HG02970 (cell line): Measurements from ENCODE around the gene SRSF2.
"Not testable (repeated sequence)": the region's sequence is repeated elsewhere in the genome, so short reads cannot be mapped to it uniquely, and the experiment has no call there.

ENCODE experiments used
- ATAC-seq: cut with Tn5 transposase; IDR thresholded peaks from one replicate; pipeline ENCODE4 v1.9.1; 2021; ENCODE audit warnings: mild to moderate bottlenecking, moderate library complexity, moderate number of reproducible peaks; ENCODE audit not compliant: unreplicated experiment, low FRiP score

The SRSF2 gene

DNA sequence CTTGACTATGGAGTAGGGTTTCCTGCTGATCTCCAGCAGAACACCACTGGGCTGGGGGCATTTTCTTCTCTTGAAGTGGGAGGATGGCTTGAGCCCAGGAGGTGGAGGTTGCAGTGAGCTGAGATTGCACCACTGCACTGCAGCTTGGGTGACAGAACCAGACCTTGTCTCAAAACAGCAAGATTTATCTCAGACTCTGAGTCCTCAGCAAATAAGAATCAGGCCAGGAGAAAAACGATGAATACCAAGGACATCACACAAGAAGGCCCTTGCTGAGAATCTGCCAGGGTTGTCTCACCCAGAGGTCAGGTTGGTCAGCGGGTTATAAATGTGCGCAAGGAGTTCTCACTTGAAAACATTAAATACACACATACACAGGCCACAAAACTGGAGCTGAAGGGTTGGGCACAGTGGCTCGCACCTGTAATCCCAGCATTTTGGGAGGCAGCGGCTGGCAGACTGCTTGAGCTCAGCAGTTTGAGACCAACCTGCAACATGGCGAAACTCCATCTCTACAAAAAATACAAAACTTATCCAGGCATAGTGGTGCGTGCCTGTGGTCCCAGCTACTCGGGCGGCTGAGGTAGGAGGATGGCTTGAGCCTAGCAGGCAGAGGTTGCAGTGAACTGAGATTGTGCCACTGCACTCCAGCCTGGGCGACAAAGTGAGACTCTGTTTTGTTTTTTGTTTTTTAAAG, 34.0 kb downstream of the SRSF2 start:
- ATAC-seq = no peak

DNA sequence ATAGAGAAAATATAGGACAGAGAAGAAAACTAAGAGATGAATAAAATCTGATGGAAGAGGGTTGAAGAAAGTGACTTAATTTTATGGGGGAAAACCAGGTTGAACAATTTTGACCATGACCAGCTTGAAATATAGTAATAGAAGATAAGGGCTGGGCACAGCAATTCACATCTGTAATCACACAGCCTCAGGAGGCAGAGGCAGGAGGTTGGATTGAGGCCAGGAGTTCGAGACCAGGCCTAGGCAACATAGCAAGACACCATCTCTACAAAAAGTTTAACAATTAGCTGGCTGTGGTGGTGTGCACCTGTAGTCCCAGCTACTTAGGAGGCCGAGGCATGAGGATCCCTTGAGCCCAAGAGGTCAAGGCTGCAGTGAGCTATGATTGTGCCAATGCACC, 35.1 kb downstream of the SRSF2 start:
- no peak for ATAC-seq

DNA sequence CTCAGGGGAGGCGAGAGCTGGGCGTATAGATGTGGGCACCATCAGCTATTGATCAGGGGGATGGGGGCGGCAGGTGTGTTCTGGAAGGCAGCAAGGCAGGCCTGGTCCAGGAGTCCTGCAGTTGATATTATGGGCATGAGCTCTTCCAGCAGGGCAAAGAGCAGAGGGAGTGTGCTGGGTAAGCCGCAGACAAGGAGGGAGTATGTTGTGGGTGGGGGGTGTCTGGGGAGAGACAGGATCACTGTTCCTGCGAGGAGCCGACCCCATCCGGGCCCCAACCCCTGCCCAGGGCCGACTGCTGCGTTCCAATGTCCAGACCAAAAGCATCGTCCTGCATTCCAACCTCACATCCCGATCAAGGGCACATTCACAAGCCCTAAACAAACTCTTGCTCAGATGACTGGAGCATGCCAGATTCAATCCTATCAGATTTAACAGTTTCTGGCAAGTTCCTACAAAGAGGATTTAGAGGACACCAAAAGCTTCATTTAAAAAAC, 35.6 kb downstream of the SRSF2 start:
- no peak for ATAC-seq

DNA sequence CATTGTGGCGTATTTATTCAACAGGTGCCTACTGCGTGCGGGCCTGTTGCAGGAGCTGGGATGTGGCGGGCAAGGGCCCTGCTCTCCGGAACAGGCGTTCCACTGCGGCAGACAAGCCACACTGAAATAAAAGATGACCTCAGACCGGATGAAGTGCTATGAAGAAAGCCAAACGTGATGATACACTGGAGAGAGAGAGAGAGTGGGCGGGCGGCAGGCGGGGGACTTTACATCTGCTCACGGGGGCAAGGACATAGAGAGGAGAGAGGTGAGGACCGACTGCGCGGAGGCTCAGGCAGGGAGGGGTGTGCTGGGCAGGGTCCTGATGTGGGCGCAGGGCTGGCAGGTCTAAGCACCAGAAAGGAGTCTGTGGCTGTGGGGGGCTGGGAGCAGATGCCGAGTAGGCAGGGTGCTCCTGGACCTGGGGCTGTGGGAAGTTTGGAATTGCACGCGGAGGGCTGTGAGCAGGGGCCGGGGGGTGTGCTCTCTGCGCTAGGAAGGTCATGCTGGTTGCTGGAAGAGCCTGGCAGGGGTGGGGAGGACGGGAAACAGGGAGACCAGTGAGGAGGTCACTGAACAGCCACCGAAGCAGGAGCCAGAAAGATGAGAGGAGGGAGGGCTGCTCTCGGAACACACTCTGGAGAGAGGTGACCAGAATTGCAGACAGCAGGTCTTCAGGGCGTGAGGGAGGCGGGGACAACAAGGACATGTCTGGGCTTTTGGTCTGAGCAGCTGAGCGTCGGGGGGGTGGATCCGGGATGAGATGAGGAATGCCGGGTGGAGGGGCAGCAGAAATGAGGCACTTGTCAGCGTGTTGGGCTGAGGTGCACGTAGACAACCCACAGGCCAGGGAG, 36.3 kb downstream of the SRSF2 start:
- no peak for ATAC-seq

DNA sequence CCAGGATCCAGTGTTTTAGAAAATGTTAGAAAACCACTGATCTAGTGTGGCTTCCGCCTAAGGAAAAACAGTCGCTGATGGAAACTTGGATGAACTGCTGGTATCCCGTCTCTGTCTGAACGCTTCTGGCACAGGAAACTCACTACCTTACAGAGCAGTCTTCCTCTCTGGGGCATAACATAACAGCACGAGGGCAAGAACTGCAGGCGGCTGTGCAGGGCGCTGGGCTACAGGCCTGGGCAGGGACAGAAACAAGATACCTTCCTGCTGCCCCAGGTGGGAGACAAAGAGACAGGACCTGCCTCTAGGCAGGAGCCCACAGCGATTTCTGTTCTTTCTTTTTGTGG, 36.9 kb downstream of the SRSF2 start:
- ATAC-seq = no peak

DNA sequence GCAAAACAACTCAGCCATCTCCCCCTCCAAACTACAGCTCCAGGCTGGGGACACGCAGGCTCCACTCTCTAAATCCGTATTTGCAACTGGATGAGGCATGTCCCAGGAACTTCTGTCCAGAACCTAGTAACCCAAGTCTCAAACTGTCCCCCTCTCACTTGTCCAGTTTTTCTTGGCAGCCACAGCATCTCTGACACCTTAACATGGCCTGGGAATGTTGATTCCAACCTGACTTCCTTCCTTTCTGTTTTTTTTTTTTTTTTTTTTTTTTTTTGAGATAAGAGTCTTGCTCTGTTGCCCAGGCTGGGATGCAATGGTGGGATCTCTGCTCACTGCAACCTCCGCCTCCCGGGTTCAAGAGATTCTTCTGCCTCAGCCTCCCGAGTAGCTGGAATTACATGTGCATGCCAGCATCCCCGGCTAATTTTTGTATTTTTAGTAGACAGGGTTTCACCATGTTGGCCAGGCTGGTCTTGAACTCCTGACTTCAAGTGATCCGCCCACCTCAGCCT, 38.6 kb downstream of the SRSF2 start:
- ATAC-seq = not testable (repeated sequence)

DNA sequence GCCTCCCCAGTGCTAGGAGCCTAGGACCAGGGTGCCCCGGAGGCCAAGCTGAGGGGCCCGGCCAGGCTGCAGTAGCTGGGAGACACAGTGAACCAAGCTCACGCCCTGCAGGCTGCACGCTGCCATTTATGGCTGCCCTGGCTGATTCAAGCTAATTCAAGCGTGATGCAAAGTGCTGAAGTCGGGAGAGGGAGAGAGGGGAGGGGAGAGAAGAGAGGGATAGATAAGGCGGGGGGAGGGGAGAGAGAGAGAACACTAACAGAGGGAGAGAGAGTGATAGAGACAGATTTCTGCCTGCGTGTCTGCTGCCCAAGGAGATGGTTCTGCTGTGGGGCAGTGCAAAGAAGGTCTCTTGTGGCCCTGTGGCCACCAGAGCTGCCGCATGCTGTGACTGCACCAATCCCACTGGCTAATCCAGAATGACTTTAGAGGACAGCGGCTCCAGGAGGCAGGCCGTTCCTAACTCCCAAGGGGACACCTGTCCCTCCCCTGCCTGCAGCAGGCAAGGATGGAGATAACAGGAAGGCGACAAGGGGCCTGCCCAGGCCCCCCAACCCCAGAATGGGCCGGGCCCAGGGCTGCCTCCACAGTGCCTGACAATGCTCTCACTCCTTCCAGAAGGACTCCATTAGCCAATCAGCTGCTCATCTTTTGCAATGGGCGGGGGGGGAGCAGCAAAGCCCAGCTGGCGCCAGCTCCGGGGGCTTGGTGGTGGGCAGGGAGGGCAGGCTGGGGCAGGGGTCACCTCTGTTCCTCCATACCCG, 39.2 kb downstream of the SRSF2 start:
- no peak for ATAC-seq

DNA sequence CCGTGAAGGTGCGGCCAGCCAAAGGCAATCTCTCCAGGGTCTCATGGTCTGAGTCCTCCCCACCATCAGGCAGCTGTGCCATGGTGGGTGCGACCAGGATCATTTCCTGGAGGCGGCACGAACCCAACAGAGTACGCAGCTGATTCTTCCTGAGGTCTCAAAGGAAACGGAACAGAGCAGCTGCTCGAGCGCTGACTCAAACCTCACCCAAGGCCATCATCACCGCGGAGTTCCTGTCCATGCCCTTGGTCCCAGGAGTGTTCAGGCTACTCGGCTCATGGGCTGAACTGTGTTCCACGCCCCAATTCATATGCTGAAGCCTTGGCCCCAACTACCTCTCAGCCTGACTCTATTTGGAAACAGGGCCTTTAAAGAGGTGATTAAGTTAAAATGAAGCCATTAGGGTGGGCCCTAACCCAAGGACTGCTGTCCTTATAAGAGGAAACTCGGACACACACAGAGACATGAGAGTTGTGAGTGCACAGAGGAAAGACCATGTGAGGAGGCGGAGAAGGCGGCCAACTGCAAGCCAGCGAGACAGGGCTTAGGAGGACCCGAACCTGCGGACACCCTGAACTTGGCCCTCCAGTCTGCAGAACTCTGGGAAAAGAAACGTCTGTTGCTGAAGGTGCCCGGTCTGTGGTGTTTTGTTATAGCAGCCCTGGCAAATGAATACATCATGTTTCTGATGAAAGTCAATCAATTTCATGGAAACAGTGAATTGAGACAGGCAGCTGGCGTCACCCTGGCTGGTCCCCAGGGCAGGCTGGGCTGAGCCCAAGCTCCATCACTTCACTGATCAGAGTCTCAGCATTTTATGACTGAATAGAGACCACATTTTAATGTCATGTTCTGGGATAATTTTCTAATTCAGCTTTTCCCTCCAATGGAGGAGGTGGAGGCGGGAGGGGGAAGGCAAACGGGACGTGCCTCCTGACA, 40.1 kb downstream of the SRSF2 start:
- ATAC-seq = no peak

DNA sequence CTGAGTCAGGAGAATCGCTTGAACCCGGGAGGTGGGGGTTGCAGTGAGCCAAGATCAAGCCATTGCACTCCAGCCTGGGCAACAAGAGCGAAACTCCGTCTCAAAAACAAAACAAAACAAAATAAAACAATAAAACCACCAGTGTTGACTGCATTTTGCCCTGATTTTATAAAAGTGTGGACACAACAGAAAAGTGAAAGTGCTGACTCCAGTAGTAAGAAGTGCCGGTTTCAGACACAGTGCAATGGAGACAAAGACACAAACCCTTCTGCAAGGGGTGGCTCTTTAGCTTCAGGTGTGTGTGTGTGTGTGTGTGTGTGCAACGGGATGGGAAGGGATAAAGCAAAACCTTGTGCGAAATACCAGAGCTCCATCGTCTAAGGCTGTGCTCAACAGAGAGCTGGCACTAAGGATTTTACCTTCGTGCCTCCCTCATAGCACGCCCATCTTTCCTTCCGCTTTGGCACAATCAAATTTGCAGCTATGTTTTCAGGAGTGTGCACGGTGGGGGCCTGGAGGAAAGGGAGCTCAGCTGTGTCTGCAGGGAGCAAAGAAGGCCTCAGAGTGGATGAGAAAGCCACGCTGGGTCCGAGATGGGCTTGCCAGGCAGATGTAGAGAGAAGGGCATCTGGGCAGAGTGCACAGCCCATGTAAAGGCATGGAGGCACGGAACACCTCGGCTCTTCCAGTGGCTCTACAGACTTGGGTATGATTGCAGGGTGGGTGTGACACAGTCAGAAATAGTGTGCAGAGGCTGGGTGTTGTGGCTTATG, 41.9 kb downstream of the SRSF2 start:
- no peak for ATAC-seq

DNA sequence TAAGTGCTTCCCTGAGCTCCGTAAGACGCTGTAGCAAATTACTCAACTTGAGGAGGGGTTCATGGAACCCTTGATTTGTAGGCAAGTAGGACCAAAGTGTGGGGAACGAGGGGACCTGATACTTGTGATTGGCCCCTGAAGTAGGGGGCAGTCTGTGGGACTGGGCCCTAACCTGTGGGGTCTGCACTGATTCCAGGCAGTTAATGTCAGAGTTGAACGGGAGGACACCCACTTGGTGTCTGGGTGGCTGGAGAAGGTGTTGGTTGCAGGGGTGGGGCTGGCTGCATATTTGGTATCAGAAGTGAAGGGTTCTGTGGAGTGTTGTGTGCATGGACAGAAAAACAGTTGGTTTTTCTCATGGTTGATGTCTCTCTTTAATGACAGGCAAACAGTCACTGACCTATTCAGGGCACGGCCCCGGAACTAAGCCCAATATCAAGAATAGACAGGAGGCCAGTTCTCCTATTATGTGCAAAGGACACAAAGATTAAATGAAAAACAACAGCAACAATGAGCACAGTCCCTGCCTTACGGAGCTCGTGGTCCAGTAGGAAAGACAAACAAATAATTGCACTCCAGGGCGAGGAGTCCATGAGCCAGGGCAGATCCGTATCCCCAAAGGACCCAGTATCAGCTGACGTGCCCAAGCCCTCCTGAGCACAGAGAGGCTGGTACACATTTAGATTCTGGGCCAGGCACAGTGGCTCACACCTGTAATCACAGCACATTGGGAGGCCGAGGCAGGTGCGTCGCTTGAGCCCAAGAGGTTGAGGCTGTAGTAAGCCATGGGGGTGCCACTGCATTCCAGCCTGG, 45.5 kb downstream of the SRSF2 start:
- ATAC-seq = no peak

DNA sequence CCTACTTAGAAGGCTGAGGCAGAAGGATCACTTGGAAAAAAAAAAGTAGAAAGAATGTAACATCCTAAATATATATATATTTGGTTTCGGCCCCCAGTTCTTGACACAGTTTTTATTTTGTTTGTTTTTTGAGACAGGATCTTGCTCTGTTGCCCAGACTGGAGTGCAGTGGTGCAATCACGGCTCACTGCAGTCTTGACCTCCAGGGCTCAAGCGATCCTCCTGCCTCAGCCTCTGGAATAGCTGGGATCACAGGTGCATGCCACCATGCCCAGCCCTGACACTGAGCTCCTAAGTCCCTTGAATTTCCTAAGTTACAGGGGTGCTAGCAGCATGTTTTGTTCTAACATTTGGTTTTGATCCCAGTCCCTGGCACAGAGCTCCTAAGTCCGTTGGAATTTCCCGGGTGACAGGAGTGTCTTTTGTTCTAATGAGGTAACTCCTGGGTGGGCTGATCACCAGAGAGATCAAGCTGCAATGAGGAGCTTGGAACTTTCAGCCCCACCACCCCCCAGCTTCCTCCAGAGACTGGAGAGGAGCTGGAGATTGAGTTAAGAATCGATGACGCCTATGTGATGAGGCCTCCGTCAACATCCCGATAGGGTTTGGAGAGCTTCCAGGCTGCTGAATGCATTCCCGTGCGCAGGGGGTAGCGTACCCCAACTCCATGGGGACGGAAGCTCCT, 46.4 kb downstream of the SRSF2 start:
- ATAC-seq = no peak

DNA sequence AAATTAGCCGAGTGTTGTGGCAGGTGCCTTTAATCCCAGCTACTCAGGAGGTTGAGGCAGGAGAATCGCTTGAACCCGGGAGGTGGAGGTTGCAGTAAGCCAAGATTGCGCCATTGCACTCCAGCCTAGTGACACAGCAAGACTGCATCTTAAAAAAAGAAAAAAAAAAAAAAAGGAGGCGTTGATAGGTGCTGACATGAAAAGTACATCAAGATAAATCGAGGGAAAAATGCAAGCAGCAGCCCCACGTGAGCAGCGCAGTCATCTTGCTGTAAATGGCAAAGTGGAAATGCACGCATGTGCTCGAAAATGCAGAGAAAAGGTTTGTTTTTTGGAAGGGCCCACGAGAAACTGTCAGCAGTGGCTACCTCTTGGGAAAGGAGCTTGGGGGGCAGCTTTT, 47.3 kb downstream of the SRSF2 start:
- no peak for ATAC-seq

DNA sequence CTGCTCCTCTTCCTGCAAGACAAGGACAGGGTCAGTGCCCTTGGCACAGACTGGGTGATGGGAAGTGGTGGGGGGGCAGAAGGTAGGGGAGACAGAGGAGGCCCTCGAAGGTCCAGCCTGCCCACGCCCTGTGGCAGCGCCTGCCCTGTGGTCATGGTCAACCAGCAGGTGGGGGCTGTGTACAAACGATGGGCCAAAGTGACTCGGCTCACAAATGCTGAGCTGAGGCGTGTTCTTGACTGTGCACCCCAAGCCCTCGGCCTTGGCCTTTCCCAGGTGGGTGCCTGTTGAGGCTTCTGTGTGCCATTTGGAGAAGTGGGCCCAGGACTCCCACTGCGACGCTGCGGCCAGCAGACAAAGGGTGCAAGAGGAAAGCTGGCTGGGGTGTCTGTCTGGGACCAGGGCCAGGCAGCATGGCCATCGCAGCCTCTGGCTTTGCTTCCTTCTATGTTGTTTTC, 48.9 kb downstream of the SRSF2 start:
- no peak for ATAC-seq

DNA sequence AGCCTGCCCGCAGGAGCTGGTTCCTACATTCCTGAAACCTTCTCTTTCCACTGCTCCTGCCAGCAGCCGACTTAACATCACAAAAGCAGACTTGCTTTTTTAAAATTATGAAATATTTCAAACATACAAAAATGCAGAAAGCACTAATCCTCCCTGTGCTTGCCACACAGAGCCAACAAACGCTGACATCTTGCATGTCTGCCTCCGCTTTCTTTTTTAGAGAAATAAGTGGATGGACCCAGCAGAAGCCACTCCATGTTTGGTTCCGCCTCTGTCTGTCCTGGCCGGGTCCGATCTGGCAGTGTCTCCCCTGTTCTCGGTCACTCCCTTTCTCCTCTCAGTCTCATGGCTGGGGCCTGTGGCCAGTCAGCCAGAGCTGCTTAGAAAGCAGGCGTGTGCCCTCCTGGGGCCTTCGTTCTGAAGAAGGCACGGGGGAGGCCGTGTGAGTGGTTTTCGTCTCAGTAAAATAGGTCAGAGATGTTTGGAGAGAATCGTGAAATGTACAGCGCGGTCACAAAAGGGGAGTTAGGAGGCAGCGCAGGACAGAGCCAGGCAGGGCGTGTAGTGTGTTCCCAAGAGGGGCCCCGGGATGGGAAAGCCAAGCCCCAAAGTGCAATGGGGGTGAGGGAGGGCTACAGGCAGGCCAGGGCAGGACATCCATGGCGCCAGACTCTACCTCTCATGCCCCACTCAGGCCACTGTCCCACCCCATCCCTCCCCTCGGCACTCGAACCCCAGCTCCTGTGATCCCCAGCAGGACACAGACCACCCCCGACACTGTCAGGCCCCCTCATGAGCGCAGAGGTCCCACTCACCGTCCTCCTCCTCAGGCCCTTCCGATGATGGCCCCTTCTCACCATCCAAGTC, 49.6 kb downstream of the SRSF2 start:
- no peak for ATAC-seq

DNA sequence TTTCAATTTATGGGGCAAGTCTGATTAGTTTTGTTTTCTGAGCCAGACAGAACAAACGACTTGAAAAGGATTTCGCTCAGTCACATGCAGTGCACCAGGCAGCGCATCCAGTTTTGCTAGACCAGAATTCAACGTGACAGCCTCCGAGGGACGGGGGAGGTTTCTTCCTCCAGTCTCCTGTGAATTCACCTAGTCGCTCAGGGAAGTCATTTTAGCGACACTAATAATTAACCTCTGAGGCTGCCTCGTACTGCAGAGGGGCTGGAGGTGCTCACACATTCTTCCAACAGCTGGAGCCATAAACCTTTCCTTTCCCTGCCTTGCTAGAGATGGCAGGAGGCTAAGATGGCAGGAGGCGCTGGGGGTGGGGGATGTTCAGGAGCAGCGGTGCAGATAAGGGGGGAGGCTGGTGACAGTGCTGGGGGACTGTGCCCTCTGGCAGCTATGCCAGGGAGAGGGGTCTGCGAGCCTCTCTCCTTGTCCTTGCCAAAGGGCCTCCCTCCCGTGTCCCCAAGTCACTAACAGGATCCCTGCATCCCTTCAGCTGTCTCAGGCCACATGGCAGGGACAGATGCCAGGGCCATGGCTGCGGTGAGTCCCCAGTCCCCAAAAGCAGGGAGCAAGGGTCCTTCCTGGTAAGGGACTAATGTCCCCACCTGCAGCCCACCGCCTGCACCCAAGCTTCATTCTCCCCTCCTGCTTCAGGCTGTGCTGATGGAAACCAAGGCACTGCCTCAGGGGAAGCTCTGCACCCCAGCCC, 50.4 kb downstream of the SRSF2 start:
- ATAC-seq = no peak

DNA sequence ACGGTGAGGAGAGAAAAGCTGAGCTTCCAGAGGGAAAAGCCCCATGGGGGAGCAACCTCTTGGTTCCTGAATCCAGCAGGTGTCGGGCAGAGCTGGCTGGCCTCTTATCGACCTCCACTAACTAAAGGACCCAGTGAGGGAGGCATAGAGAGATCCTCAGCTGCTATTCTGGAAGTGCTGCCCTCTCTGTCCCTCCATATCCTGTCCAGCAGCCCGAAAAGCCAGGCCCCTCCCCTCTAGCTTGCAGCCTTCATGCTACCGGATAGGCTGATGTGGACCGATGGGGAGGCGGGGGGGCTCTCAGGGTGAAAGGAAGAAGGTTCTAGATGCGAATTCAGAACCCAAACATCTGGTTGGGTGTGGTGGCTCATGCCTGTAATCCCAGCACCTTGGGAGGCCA, 51.3 kb downstream of the SRSF2 start:
- no peak for ATAC-seq
